SK-N-DZ (cell line): ENCODE measurements around the gene RAPGEF5.
A peak's percentile ranks its signal among the peaks of the same experiment; 100 is the strongest.

Source experiments
- DNase-seq: peaks from one replicate; pipeline ENCODE4 v3.0.0-alpha.2; 2015; ENCODE audit warnings: low spot score

The RAPGEF5 gene

GRCh38 chr7:22317632-22318031, 39.3 kb downstream of the RAPGEF5 start:
- peak; percentile 40 for DNase-seq

DNA sequence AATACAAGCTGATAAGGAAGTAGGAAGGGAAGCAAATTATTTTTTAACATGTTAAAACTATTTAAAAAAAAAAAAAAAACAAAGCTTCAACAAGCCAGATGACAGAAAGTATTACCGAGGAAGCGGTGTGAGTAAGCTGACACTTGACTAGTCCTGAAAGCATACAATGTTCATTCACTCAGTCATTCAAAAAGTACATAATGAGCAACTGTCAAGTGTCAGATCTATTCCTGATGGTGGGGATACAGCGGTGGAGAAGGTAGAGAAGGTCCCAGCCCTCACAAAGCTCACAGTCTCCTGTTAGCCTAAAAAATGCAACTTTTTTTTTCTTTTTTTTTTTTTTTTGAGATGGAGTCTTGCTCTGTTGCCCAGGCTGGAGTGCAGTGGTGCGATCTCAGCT, 40.0 kb downstream of the RAPGEF5 start:
- no peak for DNase-seq

DNA sequence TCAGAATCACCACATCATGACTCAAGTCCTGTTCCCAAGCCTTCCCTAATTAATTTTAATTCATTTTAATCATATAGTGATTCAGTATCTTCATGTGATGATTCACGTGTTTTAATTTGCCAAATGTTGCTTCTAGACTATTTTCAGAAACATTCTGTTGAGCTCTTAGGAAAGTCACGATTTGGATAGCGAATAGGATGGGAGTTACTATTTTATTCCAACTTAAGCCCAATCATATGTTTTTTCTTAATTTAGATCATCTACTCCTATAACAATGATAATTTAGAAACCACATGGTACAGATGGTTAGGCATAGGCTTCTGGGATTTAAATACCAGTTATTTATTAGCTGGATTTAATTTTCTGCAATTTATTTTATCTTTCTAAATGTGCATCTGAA, 49.1 kb downstream of the RAPGEF5 start:
- DNase-seq = no peak

- no peak for DNase-seq
Observed at GRCh38 chr7:22305706-22306105, 51.2 kb downstream of the RAPGEF5 start.

- DNase-seq = no peak
Observed at GRCh38 chr7:22302951-22303423, 54.0 kb downstream of the RAPGEF5 start.

DNA sequence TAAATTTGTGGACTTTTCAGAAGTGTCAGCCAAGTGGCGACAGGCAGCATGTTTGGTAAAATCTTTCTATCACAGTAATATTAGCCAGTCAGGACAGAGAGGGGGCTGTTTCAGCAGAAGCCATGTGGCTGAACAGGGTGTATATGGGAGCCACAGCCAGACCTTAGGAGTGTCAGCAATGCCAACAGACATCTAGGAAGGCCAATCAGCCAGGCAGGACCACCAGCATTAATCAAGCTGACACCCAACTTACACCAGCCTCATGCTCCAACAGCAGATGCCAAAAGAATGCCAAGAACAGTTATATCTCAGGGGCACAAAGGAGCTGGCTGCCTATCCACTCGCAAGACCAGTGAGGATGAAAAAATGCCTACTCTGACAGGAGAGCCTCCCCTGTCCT, 54.8 kb downstream of the RAPGEF5 start:
- no peak for DNase-seq

- DNase-seq = no peak
Observed at GRCh38 chr7:22301790-22302189, 55.2 kb downstream of the RAPGEF5 start.

GRCh38 chr7:22300839-22301238, 56.1 kb downstream of the RAPGEF5 start:
- DNase-seq = no peak

DNA sequence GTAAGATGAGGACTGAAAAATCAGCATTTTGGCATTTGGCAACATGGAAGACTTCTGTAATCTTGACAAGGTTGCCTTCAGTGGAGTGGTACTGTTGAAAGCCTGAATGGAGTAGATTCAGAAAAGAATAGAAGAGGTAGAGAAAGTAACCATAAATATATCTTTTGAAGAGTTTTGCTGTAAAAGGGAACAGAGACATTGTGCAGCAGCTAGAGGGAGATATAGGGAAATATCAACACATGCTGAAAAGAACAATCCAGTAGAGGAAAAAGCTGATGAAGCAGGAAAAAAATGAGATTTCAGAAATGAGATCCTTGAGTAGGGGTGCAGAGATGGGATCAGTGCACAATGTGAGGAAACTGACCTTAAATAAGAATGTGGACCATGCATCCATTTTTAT, 60.0 kb downstream of the RAPGEF5 start:
- DNase-seq = no peak

DNA sequence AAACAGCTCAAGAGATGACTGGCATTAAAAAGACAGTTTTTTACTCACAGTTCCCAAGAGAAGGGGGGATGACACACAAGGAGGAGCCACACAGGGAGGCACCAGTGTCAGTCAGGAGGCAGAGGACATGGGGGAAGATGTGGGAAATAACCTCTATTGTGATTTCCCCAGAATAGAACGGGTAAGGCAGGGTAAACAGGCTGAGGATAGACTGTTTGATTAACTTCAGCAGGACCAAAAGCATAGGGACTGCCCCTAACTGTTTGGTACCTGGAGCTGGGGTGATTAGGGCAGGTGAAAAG, 60.7 kb downstream of the RAPGEF5 start:
- DNase-seq = no peak

DNA sequence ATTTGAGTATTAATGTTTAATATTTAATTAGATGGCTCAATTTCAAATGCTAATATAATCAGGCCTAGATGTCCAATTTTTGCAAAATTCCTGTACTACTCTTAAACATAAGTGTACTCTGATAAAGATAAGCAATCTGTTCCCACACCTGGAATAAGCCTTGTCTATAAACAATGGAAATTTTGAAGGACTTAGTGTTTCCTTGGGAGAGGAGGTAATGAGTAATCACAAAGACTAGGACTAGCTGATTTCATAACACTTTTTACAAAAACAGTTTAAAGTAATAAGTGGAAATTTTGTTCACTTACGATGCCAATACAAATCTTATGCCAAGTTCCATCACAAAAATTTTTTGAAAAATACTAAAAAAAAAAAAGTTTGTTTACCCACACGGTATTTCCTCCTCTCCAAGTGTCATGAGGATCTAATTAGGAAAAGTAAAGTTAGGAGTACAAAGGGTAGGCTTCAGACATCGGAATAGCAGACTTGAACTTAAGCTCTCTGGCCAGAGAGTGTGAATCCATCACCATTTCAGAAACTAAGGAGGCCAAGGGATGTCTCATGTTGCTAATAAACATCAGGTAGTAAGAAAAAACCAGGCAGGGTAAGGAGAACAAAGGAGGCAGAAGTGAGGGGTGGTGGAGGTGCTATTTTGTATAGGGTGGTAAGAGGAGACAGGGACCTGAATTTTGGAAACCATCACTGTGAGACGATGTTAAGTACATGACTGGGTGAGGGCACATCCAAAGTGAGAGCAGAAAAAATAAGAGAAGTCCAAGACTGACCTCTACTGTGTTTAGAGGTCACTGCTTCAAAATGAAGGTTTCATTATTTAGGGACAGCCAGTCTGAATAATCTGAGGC, 61.3 kb downstream of the RAPGEF5 start:
- no peak for DNase-seq

DNA sequence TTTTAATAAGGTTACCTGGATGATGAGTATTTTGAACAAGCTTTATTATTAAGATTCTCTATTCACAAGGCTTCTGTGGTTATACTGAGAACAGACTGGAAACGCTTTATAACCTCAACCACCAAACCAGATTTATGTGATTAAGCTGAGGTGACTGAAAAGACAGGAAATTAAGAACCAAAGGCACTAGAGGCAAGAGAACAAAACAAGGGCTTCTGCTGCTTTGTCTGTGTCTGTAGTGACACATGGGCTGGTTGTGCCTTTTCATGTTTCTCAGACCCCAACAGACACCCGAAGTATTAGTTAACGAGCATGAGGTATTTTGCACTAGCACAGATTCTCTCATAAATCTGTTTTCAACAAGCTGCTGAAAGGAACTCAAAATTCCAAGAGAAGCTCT, 64.4 kb downstream of the RAPGEF5 start:
- DNase-seq = no peak

DNA sequence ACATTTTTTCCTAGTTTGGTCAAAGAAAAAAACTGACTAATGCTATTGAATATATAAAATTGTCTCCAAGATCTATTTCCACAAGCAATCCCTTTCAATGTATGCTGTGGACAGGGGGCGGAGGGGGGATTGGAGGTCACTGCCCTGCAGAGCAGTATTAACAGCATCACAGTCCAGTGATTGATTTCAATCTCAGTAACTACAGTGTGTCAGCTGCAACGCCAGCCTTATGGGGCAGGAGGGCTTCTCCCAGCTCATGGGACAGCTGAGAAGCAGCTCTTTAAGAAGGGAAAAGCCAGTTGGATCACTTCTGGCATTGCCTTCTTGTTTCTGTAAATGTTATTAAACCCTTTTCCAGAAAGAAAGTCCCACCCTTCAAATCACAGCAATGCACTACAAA, 65.0 kb downstream of the RAPGEF5 start:
- no peak for DNase-seq

GRCh38 chr7:22288202-22288601, 68.8 kb downstream of the RAPGEF5 start:
- DNase-seq = no peak

GRCh38 chr7:22287412-22287811, 69.5 kb downstream of the RAPGEF5 start:
- DNase-seq = no peak

GRCh38 chr7:22286436-22286835, 70.5 kb downstream of the RAPGEF5 start:
- no peak for DNase-seq

GRCh38 chr7:22281481-22281880, 75.5 kb downstream of the RAPGEF5 start:
- DNase-seq = no peak

DNA sequence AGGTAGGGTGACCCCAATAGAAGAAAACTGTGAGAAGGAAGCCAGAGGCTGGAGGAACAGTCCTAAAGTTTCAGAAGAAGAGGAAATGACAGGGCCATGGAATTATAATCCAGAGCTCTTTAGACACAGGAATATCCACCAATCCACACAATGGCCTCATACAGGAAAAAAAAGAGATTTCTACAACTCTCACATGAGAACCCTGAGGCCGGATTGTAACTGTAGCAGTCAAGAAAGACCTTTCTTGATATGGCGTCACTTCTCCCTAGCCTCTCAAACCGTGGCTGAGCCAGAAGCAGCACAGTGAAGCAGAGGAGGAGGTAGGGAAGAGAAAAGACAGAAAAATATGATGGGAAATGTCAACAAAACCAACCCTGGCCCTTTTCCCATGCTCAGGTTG, 76.9 kb downstream of the RAPGEF5 start:
- no peak for DNase-seq

- DNase-seq = no peak
Observed at GRCh38 chr7:22278660-22279059, 78.3 kb downstream of the RAPGEF5 start.

DNA sequence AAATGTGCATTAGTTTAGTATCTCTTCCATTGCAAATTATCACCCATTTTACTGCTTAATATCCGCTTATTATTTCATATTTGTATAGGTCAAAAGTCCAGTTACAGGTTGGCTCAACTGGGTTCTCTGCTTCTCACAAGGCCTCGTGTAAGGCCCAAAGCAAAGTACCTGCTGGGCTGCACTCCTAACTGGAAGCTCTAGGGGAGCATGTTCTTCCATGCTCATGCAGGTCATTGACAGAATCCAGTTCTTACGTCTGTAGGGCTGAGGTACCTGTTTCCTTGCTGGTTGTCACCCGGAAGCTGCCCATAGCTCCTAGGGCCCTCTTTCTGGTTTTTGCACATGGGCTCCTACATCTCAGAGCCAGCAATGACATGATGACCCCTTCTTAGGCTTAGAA, 79.6 kb downstream of the RAPGEF5 start:
- DNase-seq = no peak

GRCh38 chr7:22275661-22276060, 81.3 kb downstream of the RAPGEF5 start:
- no peak for DNase-seq

DNA sequence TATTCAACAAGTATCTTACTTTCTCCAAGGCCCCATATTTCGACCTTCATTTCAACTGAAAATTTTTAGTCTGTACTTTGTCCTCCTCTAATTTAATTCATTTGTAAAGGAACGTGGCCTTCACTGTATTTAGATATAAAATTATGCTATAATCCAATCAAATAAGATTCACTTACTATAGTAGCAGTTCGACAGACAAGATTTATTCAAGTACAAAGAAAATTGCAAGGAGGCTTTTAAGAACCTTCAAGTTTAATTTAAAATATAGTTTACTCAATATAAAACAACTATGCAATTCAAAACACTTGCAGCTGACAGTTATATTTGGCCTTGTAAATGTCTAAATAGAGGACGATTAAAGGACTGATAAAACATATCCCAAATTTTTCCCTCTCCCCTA, 85.6 kb downstream of the RAPGEF5 start:
- no peak for DNase-seq

GRCh38 chr7:22270371-22270770, 86.6 kb downstream of the RAPGEF5 start:
- no peak for DNase-seq

DNA sequence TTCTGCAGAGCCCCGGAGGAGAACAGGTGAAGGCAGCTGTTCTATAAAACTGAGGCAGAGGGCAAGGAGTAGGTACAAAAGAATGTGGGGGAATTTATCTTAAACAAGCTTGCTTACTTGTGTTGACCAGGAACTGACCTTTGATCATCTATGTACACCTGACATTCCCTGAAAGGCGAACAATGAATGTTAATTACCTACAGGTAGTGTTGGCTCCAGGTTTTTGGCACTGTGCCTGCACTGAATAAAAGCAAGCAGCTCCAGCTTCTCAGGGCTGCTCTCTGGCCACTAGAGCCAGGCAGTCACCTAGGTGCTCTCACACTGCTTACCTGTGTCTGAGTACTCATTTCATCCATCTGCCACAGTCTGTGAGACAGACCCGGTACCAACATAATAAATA, 87.0 kb downstream of the RAPGEF5 start:
- no peak for DNase-seq
